Measurements from ENCODE around the gene FAM78A. TPM values are rescaled to one million over a fixed set of nuclear protein-coding genes. Genes with fewer than 3 reads are reported as not detected.

The FAM78A gene
- total and polyA plus RNA-seq, 2 of the 8 experiments (the other 6 are each of a cell fraction or from before 2014, with no cell fraction given) = 3.1 TPM

DNA sequence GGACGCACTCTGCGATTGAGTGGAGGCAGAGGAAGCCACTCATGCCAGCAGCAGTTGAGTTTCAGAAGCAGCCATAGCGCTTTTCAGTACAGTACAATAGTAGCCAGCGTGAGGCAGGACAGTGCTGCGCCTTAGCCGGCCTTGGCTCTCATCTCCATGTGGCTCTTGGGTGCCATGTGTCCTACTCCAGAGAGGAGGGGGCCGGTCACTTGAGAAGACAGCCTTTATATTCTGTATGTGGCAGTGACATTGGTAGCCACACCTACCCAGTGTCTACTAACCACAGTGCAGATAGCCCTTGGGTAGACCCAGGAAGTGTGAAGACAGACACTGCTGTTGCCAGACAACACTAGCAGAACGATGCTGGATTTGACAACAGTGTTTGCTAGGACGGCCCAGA is 42.3 kb downstream of the FAM78A start:
- H4K91ac ChIP-seq (replicated peaks; ENCODE audit: insufficient read length, low read length) = no peak overlapping the region
- H3K36me3 ChIP-seq (ENCODE audit: control insufficient read depth in 2 of 4, insufficient read depth in 4 of 4, low read length in 3 of 4) = peaks cover 0 to 32% (median 20%) of the 10 kb centered on the region in 4 experiments; a peak in 5 of 8 replicates
- no peaks in the 10 kb centered on the region for H3K27me3 ChIP-seq (replicated peaks in 1 of 4; ENCODE audit: control insufficient read depth in 3 of 4, extremely low read depth in 1 of 4, insufficient read depth in 3 of 4, low read length in 3 of 4)
- ChIA-PET CTCF (ENCODE audit: partially characterized antibody) (interaction anchor here (3.0 kb wide), 1 partner anchor 101 kb away, joined by 9 read pairs; no protein-coding TSS in a partner anchor), POLR2A (ENCODE audit: partially characterized antibody) (no interaction called here)
- no peak overlapping the region for H3K27ac ChIP-seq (ENCODE audit: low read depth, low read length)
- H2BK120ac ChIP-seq (replicated peaks; ENCODE audit: low read depth, low read length) = no peak overlapping the region
- FAIRE-seq = no peak
- H4K8ac ChIP-seq (ENCODE audit: extremely low read depth, insufficient read depth, low read length) = no peak overlapping the region
- H2BK15ac ChIP-seq (ENCODE audit: low read length) = no peak overlapping the region
- H3K14ac ChIP-seq (ENCODE audit: insufficient read length) = no peak overlapping the region
- H3K56ac ChIP-seq (replicated peaks; ENCODE audit: insufficient read length, low read depth, low read length) = no peak overlapping the region
- H3K4me3 ChIP-seq (ENCODE audit: extremely low read depth in 1 of 4, insufficient read depth in 2 of 4, low read depth in 3 of 4, low read length in 4 of 4) = no peak overlapping the region
- H2BK20ac ChIP-seq (ENCODE audit: low read length) = no peak overlapping the region
- H3K23me2 ChIP-seq (ENCODE audit: low read depth, low read length) = no peaks in the 10 kb centered on the region
- H2BK5ac ChIP-seq (ENCODE audit: low read depth, low read length) = no peak overlapping the region
- no peak overlapping the region for H3K18ac ChIP-seq (ENCODE audit: extremely low read depth, low read length)
- H2AK5ac ChIP-seq (ENCODE audit: low read depth, low read length) = no peak overlapping the region
- WGBS, 2 experiments (ENCODE audit: extremely low coverage in 1 of 2, insufficient coverage in 1 of 2, insufficient read length in 1 of 2, insufficient replicate concordance in 2 of 2, low coverage in 1 of 2, low lambda C conversion rate in 2 of 2, missing lambda C conversion rate in 1 of 2) = 88% methylated on average over 9 of the region's 9 CpGs; no CpG with 5 or more reads in 1 of the 2 experiments
- peaks cover 0 to 15% (median 11%) of the 10 kb centered on the region in 4 experiments; a peak in 6 of 7 replicates for H3K4me1 ChIP-seq (replicated peaks in 1 of 4; ENCODE audit: control insufficient read depth in 3 of 4, insufficient read depth in 4 of 4, low read length in 3 of 4)
- no peak overlapping the region for H3K4ac ChIP-seq (replicated peaks; ENCODE audit: insufficient read length, low read depth, low read length)
- H3K23ac ChIP-seq (ENCODE audit: insufficient read length) = no peak overlapping the region
- no peaks in the 10 kb centered on the region for H3K9me3 ChIP-seq (ENCODE audit: insufficient read depth in 2 of 2, low read depth in 1 of 2, low read length in 1 of 2)
- no peak overlapping the region for H3K4me2 ChIP-seq (ENCODE audit: insufficient read depth in 1 of 2, low read depth in 2 of 2, low read length in 2 of 2)
- no peaks in the 10 kb centered on the region for H4K20me1 ChIP-seq (replicated peaks in 1 of 2; ENCODE audit: control insufficient read depth in 1 of 2, insufficient read depth in 2 of 2, low read length in 2 of 2)
- H2AFZ ChIP-seq (ENCODE audit: low read length) = no peak overlapping the region
- H3K79me1 ChIP-seq (ENCODE audit: low read depth, low read length) = no peaks in the 10 kb centered on the region
- no peak overlapping the region for H4K5ac ChIP-seq (ENCODE audit: insufficient read length, low read depth, low read length)
- H2BK12ac ChIP-seq (ENCODE audit: low read depth, low read length) = no peak overlapping the region
- DNase-seq (ENCODE audit: low read depth in 1 of 2, low spot score in 2 of 2) = no peak
- no peaks in the 10 kb centered on the region for H3K79me2 ChIP-seq (ENCODE audit: control insufficient read depth in 1 of 2, insufficient read depth in 2 of 2, low read length in 2 of 2)
- H3K9ac ChIP-seq (replicated peaks in 1 of 4; ENCODE audit: extremely low read depth in 1 of 4, low read depth in 3 of 4, low read length in 3 of 4) = no peak overlapping the region
- TF ChIP-seq TBP (IDR thresholded peaks at IDR 0.05; ENCODE audit: low read depth, low read length) = no peak
- TF ChIP-seq, protein P1, sequence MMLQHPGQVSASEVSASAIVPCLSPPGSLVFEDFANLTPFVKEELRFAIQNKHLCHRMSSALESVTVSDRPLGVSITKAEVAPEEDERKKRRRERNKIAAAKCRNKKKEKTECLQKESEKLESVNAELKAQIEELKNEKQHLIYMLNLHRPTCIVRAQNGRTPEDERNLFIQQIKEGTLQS (IDR thresholded peaks at IDR 0.05; ENCODE audit: insufficient read depth, low read depth, low read length) = no peak
- TF ChIP-seq SIX5 (IDR thresholded peaks at IDR 0.05; ENCODE audit: low read depth, low read length) = no peak
- TF ChIP-seq, protein P2, sequence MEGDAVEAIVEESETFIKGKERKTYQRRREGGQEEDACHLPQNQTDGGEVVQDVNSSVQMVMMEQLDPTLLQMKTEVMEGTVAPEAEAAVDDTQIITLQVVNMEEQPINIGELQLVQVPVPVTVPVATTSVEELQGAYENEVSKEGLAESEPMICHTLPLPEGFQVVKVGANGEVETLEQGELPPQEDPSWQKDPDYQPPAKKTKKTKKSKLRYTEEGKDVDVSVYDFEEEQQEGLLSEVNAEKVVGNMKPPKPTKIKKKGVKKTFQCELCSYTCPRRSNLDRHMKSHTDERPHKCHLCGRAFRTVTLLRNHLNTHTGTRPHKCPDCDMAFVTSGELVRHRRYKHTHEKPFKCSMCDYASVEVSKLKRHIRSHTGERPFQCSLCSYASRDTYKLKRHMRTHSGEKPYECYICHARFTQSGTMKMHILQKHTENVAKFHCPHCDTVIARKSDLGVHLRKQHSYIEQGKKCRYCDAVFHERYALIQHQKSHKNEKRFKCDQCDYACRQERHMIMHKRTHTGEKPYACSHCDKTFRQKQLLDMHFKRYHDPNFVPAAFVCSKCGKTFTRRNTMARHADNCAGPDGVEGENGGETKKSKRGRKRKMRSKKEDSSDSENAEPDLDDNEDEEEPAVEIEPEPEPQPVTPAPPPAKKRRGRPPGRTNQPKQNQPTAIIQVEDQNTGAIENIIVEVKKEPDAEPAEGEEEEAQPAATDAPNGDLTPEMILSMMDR (IDR thresholded peaks at IDR 0.05; ENCODE audit: control extremely low read depth in 1 of 3, insufficient read depth in 1 of 3, low read depth in 1 of 3, low read length in 3 of 3) = no peak
- no peak for TF ChIP-seq KDM1A (IDR thresholded peaks at IDR 0.05; ENCODE audit: borderline replicate concordance, low read length)
- no peak for TF ChIP-seq BACH1 (IDR thresholded peaks at IDR 0.05; ENCODE audit: low read length)
- no peak for TF ChIP-seq TAF7 (optimal IDR thresholded peaks at IDR 0.05; ENCODE audit: borderline replicate concordance, low read depth, low read length)
- TF ChIP-seq FOSL1 (IDR thresholded peaks at IDR 0.05; ENCODE audit: insufficient read depth, low read depth, low read length) = no peak
- no peak for TF ChIP-seq TCF12 (IDR thresholded peaks at IDR 0.05; ENCODE audit: low read depth, low read length)
- TF ChIP-seq BRCA1 (IDR thresholded peaks at IDR 0.05; ENCODE audit: low read depth, low read length) = no peak
- no peak for TF ChIP-seq POU5F1 (IDR thresholded peaks at IDR 0.05; ENCODE audit: low read depth, low read length)
- TF ChIP-seq MAFK (IDR thresholded peaks at IDR 0.05; ENCODE audit: low read depth, low read length) = no peak

Measured in H1 (cell line).